NCI-H1436 (cell line): ENCODE data around the gene NAV2.
"Not testable (repeated sequence)": the region's sequence is repeated elsewhere in the genome, so short reads cannot be mapped to it uniquely, and the experiment has no call there.

Experiments
- DNase-seq: peaks from one replicate; lab custom pipeline; 2025; lab: John Stamatoyannopoulos, UW

The NAV2 gene

GRCh38 chr11:19955660-19956059 lies 243.0 kb downstream of the NAV2 start:
- no peak for DNase-seq

- DNase-seq = no peak
Measured at GRCh38 chr11:19956228-19956627, 243.6 kb downstream of the NAV2 start.

GRCh38 chr11:19957294-19957943 lies 244.8 kb downstream of the NAV2 start:
- DNase-seq = no peak

GRCh38 chr11:19958204-19958603 lies 245.6 kb downstream of the NAV2 start:
- DNase-seq = no peak

- no peak for DNase-seq
Measured at GRCh38 chr11:19959210-19959609, 246.6 kb downstream of the NAV2 start.

- no peak for DNase-seq
Measured at GRCh38 chr11:19959648-19960059, 247.0 kb downstream of the NAV2 start.

GRCh38 chr11:19960410-19960809 lies 247.8 kb downstream of the NAV2 start:
- not testable (repeated sequence) for DNase-seq

GRCh38 chr11:19961225-19961624 lies 248.6 kb downstream of the NAV2 start:
- no peak for DNase-seq

- no peak for DNase-seq
Measured at GRCh38 chr11:19962053-19962800, 249.6 kb downstream of the NAV2 start.

GRCh38 chr11:19962801-19963175 lies 250.2 kb downstream of the NAV2 start:
- DNase-seq = no peak

- no peak for DNase-seq
Measured at GRCh38 chr11:19963697-19964387, 251.2 kb downstream of the NAV2 start.

- DNase-seq = no peak
Measured at GRCh38 chr11:19966441-19966840, 253.8 kb downstream of the NAV2 start.

- no peak for DNase-seq
Measured at GRCh38 chr11:19966927-19967326, 254.3 kb downstream of the NAV2 start.

- no peak for DNase-seq
Measured at GRCh38 chr11:19967787-19968186, 255.2 kb downstream of the NAV2 start.

GRCh38 chr11:19968860-19969259 lies 256.2 kb downstream of the NAV2 start:
- no peak for DNase-seq

GRCh38 chr11:19970944-19971343 lies 258.3 kb downstream of the NAV2 start:
- no peak for DNase-seq

- DNase-seq = no peak
Measured at GRCh38 chr11:19972091-19972490, 259.5 kb downstream of the NAV2 start.

- DNase-seq = no peak
Measured at GRCh38 chr11:19972651-19973050, 260.0 kb downstream of the NAV2 start.

- DNase-seq = no peak
Measured at GRCh38 chr11:19973136-19973635, 260.5 kb downstream of the NAV2 start.

- no peak for DNase-seq
Measured at GRCh38 chr11:19974886-19975285, 262.2 kb downstream of the NAV2 start.

GRCh38 chr11:19975414-19975990 lies 262.9 kb downstream of the NAV2 start:
- no peak for DNase-seq

- DNase-seq = no peak
Measured at GRCh38 chr11:19976281-19976941, 263.8 kb downstream of the NAV2 start.
